OCI-LY1 (cell line): ENCODE measurements around the gene GRIN3B.
"Not testable (repeated sequence)": the region's sequence is repeated elsewhere in the genome, so short reads cannot be mapped to it uniquely, and the experiment has no call there.

Source experiments
- CTCF ChIP-seq: fragments of 200-600 bp; sonication (generic), shearing (Covaris generic); IDR thresholded peaks from 2 replicates; pipeline ENCODE4 v1.5.1; 2017; ENCODE audit warnings: mild to moderate bottlenecking, antibody characterized with exemption, low read length, moderate library complexity, mixed read lengths
- EZH2 ChIP-seq: fragments of 200-600 bp; sonication (generic), shearing (Covaris generic); IDR thresholded peaks from 2 replicates; pipeline ENCODE4 v1.8.0; 2017; ENCODE audit warnings: borderline replicate concordance, mixed run types, mild to moderate bottlenecking, antibody characterized with exemption, low read length, moderate library complexity, mixed read lengths

- not testable (repeated sequence) for TF ChIP-seq CTCF, EZH2
Observed at GRCh38 chr19:1023883-1024188, 23.6 kb downstream of the GRIN3B start.
